Thyroid gland (tissue), 4 donors: ENCODE results near the gene PRODH2. TPM values are rescaled to one million over a fixed set of nuclear protein-coding genes. Genes with fewer than 3 reads are reported as not detected.

ENCODE experiments used
- DNase-seq, 2 donors: peaks; one replicate each; pipeline ENCODE4 v3.0.0-alpha.2; 2019
- H3K27ac ChIP-seq, 3 donors: fragments of 200-600 bp; sonication (generic); 1 replicate in 2 of 3; 2 replicates in 1 of 3; pipeline ENCODE4 v1.5.1; 2016 to 2019; ENCODE audit warnings: mild to moderate bottlenecking in 1 of 3, moderate library complexity in 1 of 3
- H3K27me3 ChIP-seq: fragments of 200-600 bp; sonication (generic); one replicate; pipeline ENCODE4 v1.5.1; 2019
- H3K36me3 ChIP-seq, 2 donors: fragments of 200-600 bp; sonication (generic); one replicate each; pipeline ENCODE4 v1.5.1; 2016 to 2019
- H3K4me1 ChIP-seq, 2 donors: fragments of 200-600 bp; sonication (generic); one replicate each; pipeline ENCODE4 v1.5.1; 2017 to 2019
- H3K4me3 ChIP-seq, 3 donors: fragments of 200-600 bp; sonication (generic); replicated peaks in 1 of 3; 1 replicate in 2 of 3; 2 replicates in 1 of 3; pipeline ENCODE4 v1.5.1; 2016; ENCODE audit warnings: mild to moderate bottlenecking in 1 of 3
- H3K9me3 ChIP-seq: fragments of 200-600 bp; sonication (generic); one replicate; pipeline ENCODE4 v1.5.1; 2017
- CTCF ChIP-seq, 6 experiments: fragments of 200-600 bp in 3 of 6; fragments of 450-650 bp in 3 of 6; sonication (generic) in 3 of 6; IDR thresholded peaks; one replicate each; pipeline ENCODE4 v1.5.1; 2016 to 2019; ENCODE audit warnings: antibody characterized with exemption in 6 of 6, mild to moderate bottlenecking in 2 of 6, inconsistent platforms in 1 of 6, moderate library complexity in 1 of 6
- POLR2A ChIP-seq, 2 donors: fragments of 450-650 bp; IDR thresholded peaks; one replicate each; pipeline ENCODE4 v1.6.1; 2017; ENCODE audit warnings: antibody characterized with exemption in 2 of 2, mild to moderate bottlenecking in 2 of 2, moderate library complexity in 1 of 2
- WGBS, 2 donors: methylation state at CpG; one replicate each; pipeline ENCODE4 v1.1.5; 2017; 5-methylcytosine and 5-hydroxymethylcytosine counted together
- intact Hi-C: fragments of 100-400 bp; cut with DNase I; formaldehyde crosslinking; loops from one replicate; pipeline ENCODE4 v1.15.1; 2023
- total RNA-seq, 4 donors: library from RNA; depleted of rRNA; stranded (reverse); fragments of >200 nt; gene quantifications; one replicate each; pipeline ENCODE4 v1.2.3, GENCODE V29; 2016

Gene PRODH2
- total RNA-seq, 4 donors from 2014 or later: not detected

- Histone ChIP-seq H3K4me1 (peaks cover 7 to 8% of the 10 kb centered on the region in 2 donors), H3K36me3 (peaks cover 0 to 12% of the 10 kb centered on the region in 2 donors), H3K27ac (no peak overlapping the region), H3K9me3 (no peaks in the 10 kb centered on the region), H3K27me3 (no peaks in the 10 kb centered on the region), H3K4me3 (no peak overlapping the region)
- DNase-seq: no peak
- intact Hi-C loops: no loop called here
- TF ChIP-seq CTCF (IDR thresholded peaks at IDR 0.05) (no peak), POLR2A (IDR thresholded peaks at IDR 0.05) (no peak)
- 86 to 90% methylated on average over 11 of the region's 11 CpGs for WGBS, 2 donors
Observed at GRCh38 chr19:35766571-35767104, 46.0 kb downstream of the PRODH2 start.

GRCh38 chr19:35764432-35765315, 48.0 kb downstream of the PRODH2 start:
- peaks cover 0 to 12% of the 10 kb centered on the region in 2 donors for H3K36me3 ChIP-seq
- no peak for TF ChIP-seq CTCF (IDR thresholded peaks at IDR 0.05)
- no peak for TF ChIP-seq POLR2A (IDR thresholded peaks at IDR 0.05)
- H3K27ac ChIP-seq: no peak overlapping the region
- 95 to 97% methylated on average over 17 of the region's 17 CpGs for WGBS, 2 donors
- DNase-seq: no peak
- peaks cover 7 to 8% of the 10 kb centered on the region in 2 donors for H3K4me1 ChIP-seq
- no peaks in the 10 kb centered on the region for H3K9me3 ChIP-seq
- no peaks in the 10 kb centered on the region for H3K27me3 ChIP-seq
- H3K4me3 ChIP-seq: no peak overlapping the region
- intact Hi-C loops: no loop called here

DNA sequence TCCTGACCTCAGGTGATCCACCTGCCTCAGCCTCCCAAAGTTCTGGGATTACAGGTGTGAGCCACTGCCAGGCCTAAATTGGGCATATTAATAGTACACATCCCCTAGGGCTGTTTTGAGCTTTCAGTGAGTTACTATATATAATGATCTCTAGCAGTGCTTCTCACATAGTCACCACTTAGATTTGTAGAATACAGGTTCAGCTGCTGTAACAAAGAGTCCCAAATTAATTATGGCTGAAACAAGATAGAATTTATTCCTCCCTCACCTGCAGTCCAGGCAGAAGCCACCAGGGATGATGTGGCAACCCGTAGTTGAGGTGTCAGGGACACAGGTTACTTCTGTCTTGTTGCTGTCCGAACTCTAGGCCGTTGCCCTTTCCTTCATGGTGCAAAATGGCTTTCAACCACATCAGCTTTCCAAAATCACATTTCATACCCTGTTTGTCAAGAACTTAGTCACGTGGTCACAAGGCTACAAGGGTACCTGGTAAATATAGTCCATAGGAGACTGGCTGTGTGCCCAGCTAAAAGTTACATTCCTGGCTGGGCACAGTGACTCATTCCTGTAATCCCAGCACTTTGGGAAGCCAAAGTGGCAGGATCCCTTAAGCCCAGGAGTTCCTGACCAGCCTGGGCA, 51.8 kb downstream of the PRODH2 start:
- Histone ChIP-seq H3K9me3 (no peaks in the 10 kb centered on the region), H3K27me3 (no peaks in the 10 kb centered on the region), H3K36me3 (peaks cover 0 to 12% of the 10 kb centered on the region in 2 donors), H3K4me3 (no peak overlapping the region), H3K4me1 (peaks cover 13 to 20% of the 10 kb centered on the region in 2 donors), H3K27ac (no peak overlapping the region)
- no peak for DNase-seq
- intact Hi-C loops: no loop called here
- TF ChIP-seq POLR2A (IDR thresholded peaks at IDR 0.05) (no peak), CTCF (IDR thresholded peaks at IDR 0.05) (no peak)
- 92 to 97% methylated on average over 3 to 4 of the region's 4 CpGs for WGBS, 2 donors

GRCh38 chr19:35759697-35760096, 52.9 kb downstream of the PRODH2 start:
- Histone ChIP-seq H3K9me3 (no peaks in the 10 kb centered on the region), H3K27ac (no peak overlapping the region), H3K36me3 (peaks cover 0 to 8% of the 10 kb centered on the region in 2 donors), H3K4me3 (no peak overlapping the region), H3K4me1 (peaks cover 13 to 20% of the 10 kb centered on the region in 2 donors), H3K27me3 (no peaks in the 10 kb centered on the region)
- 89 to 95% methylated on average over 2 of the region's 2 CpGs for WGBS, 2 donors
- DNase-seq: no peak
- intact Hi-C loops: loop anchor here (10.0 kb wide), 1 partner anchor 175 kb away; the partner anchor contains the start of gene LRFN3
- TF ChIP-seq CTCF (IDR thresholded peaks at IDR 0.05): no peak
- no peak for TF ChIP-seq POLR2A (IDR thresholded peaks at IDR 0.05)
